PC-9 (cell line): Measurements from ENCODE around the gene GHRH. TPM values are rescaled to one million over a fixed set of nuclear protein-coding genes. Genes with fewer than 3 reads are reported as not detected.

Source experiments
- BruUV-seq: library from RNA; stranded (reverse); fragments of 400-500 nt; replicated peaks from 2 replicates; lab custom pipeline; 2021; lab: Mats Ljungman, UMichigan
- CTCF ChIA-PET: fragments of 300-600 bp; sonication (Branson Sonifier 250); formaldehyde crosslinking; loops from one replicate; lab custom pipeline; 2022; ENCODE audit warnings: antibody characterized with exemption; lab: Charles Lee
- POLR2A ChIA-PET: fragments of 300-600 bp; sonication (Branson Sonifier 250); formaldehyde crosslinking; loops from one replicate; lab custom pipeline; 2022; ENCODE audit warnings: antibody characterized with exemption; ENCODE audit not compliant: unreplicated experiment; lab: Charles Lee
- DNase-seq, 2 experiments: peaks; one replicate each; pipeline versions ENCODE4 v3.0.0 to v3.0.0-alpha.2; 2015 to 2022; ENCODE audit warnings: mixed read lengths in 1 of 2
- H2AFZ ChIP-seq: fragments of 200-600 bp; sonication (generic); 2 replicates; pipeline ENCODE4 v1.8.1; 2017; ENCODE audit warnings: antibody characterized with exemption
- H3F3A ChIP-seq: fragments of 200-600 bp; sonication (generic); 2 replicates; pipeline ENCODE4 v1.8.1; 2017; ENCODE audit warnings: antibody characterized with exemption, mild to moderate bottlenecking, low read depth; ENCODE audit not compliant: insufficient read depth
- H3K27ac ChIP-seq: fragments of 200-600 bp; sonication (generic); 2 replicates; pipeline ENCODE4 v1.6.1; 2016; ENCODE audit warnings: mixed run types
- H3K27me3 ChIP-seq: fragments of 200-600 bp; sonication (generic); 2 replicates; pipeline ENCODE4 v1.6.1; 2016; ENCODE audit warnings: low read depth, mixed run types; ENCODE audit not compliant: insufficient read depth
- H3K36me3 ChIP-seq: fragments of 200-600 bp; sonication (generic); 2 replicates; pipeline ENCODE4 v1.6.1; 2016; ENCODE audit warnings: low read depth, mixed run types
- H3K4me1 ChIP-seq: fragments of 200-600 bp; sonication (generic); replicated peaks from 2 replicates; pipeline ENCODE4 v1.6.1; 2016; ENCODE audit warnings: mixed run types; ENCODE audit not compliant: insufficient read depth
- H3K4me2 ChIP-seq: fragments of 200-600 bp; sonication (generic); 2 replicates; pipeline ENCODE4 v1.6.1; 2017; ENCODE audit warnings: mixed run types
- H3K4me3 ChIP-seq: fragments of 200-600 bp; sonication (generic); 2 replicates; pipeline ENCODE4 v1.6.1; 2016; ENCODE audit warnings: mixed run types
- H3K79me2 ChIP-seq: fragments of 200-600 bp; sonication (generic); 2 replicates; pipeline ENCODE4 v1.6.1; 2017; ENCODE audit warnings: low read depth, mixed run types
- H3K9me2 ChIP-seq: fragments of 200-600 bp; sonication (generic); 2 replicates; pipeline ENCODE4 v1.8.1; 2017; ENCODE audit warnings: mild to moderate bottlenecking; ENCODE audit not compliant: insufficient read depth
- H3K9me3 ChIP-seq: fragments of 200-600 bp; sonication (generic); 2 replicates; pipeline ENCODE4 v1.8.1; 2016; ENCODE audit warnings: low read depth; ENCODE audit not compliant: insufficient read depth
- H4K20me1 ChIP-seq: fragments of 200-600 bp; sonication (generic); 2 replicates; pipeline ENCODE4 v1.8.1; 2017; ENCODE audit not compliant: insufficient read depth
- CTCF ChIP-seq: fragments of 200-600 bp; sonication (generic); conservative IDR thresholded peaks from 2 replicates; pipeline ENCODE4 v1.6.1; 2017; ENCODE audit warnings: mixed run types, antibody characterized with exemption, mild to moderate bottlenecking, moderate library complexity
- EZH2 ChIP-seq: fragments of 200-600 bp; sonication (generic); IDR thresholded peaks from 2 replicates; pipeline ENCODE4 v1.8.0; 2017; ENCODE audit warnings: antibody characterized with exemption, low read depth
- intact Hi-C: fragments of 100-400 bp; cut with micrococcal nuclease; formaldehyde crosslinking; loops from one replicate; pipeline ENCODE4 v1.10.0; 2022; ENCODE audit not compliant: unreplicated experiment
- total RNA-seq: library from RNA; stranded (reverse); gene quantifications from 2 replicates; pipeline ENCODE4 v1.2.3, GENCODE V29; 2021

GHRH gene
- total RNA-seq, 1 experiment from 2014 or later, result not detected

GRCh38 chr20:37295595-37295994, 34.0 kb upstream of the GHRH start:
- Histone ChIP-seq H3K4me1 (peaks cover 30% of the 10 kb centered on the region), H3K79me2 (peaks cover 67% of the 10 kb centered on the region), H3K27ac (peak overlapping the region; percentile 64), H3K4me2 (peak overlapping the region; percentile 43), H3K36me3 (0 out of 2 replicates have a peak, but pooled peaks cover 5% of the 10 kb centered on the region), H2AFZ (no peak overlapping the region), H3K4me3 (peak overlapping the region; percentile 25; the same call in 1 of the 2 replicates), H3K9me2 (no peaks in the 10 kb centered on the region), H4K20me1 (peaks cover 10% of the 10 kb centered on the region), H3K27me3 (no peaks in the 10 kb centered on the region), H3F3A (peaks cover 26% of the 10 kb centered on the region; the same call in 1 of the 2 replicates), H3K9me3 (no peaks in the 10 kb centered on the region)
- intact Hi-C loops, result loop anchor here (2.0 kb wide), 1 partner anchor 51 kb away; the partner anchor contains the start of gene SRC
- TF ChIP-seq CTCF (no peak), EZH2 (no peak)
- ChIA-PET CTCF (interaction anchor here (0.6 kb wide), 2 partner anchors 10 to 699 kb away, joined by 3 to 4 read pairs; no protein-coding TSS in a partner anchor), POLR2A (no interaction called here)
- peak in 1 of 2 experiments; percentile 58 for DNase-seq
- no TSS peak for BruUV-seq

- TF ChIP-seq CTCF, result no peak
- no peak for TF ChIP-seq EZH2
- peaks cover 33% of the 10 kb centered on the region for H3K4me1 ChIP-seq
These were observed 33.4 kb upstream of the GHRH start for GRCh38 chr20:37295001-37295400.

GRCh38 chr20:37294262-37294981, 32.8 kb upstream of the GHRH start:
- Histone ChIP-seq H4K20me1 (peaks cover 10% of the 10 kb centered on the region), H3K9me3 (no peaks in the 10 kb centered on the region), H3K4me2 (peak overlapping the region; percentile 31), H3K9me2 (no peaks in the 10 kb centered on the region), H3K79me2 (peaks cover 76% of the 10 kb centered on the region), H3K4me3 (no peak overlapping the region), H3F3A (peaks cover 26% of the 10 kb centered on the region; the same call in 1 of the 2 replicates), H3K27me3 (no peaks in the 10 kb centered on the region), H2AFZ (no peak overlapping the region), H3K4me1 (peaks cover 33% of the 10 kb centered on the region), H3K27ac (peak overlapping the region; percentile 64), H3K36me3 (no peaks in the 10 kb centered on the region)
- BruUV-seq, result TSS peak; percentile 89
- no peak for DNase-seq
- intact Hi-C loops, result loop anchor here (2.0 kb wide), 1 partner anchor 52 kb away; the partner anchor contains the start of gene SRC
- ChIA-PET POLR2A (interaction anchor here (0.5 to 0.6 kb wide), 4 partner anchors 200 to 737 kb away, joined by 3 to 5 read pairs (median 4); no protein-coding TSS in a partner anchor), CTCF (interaction anchor here (0.5 kb wide), 1 partner anchor 25 kb away, joined by 3 read pairs; no protein-coding TSS in a partner anchor)
- TF ChIP-seq EZH2, result no peak
- no peak for TF ChIP-seq CTCF

More at GRCh38 chr20:37295001-37295400, 33.4 kb upstream of the GHRH start:
- peaks cover 73% of the 10 kb centered on the region for H3K79me2 ChIP-seq
- H3F3A ChIP-seq, result peaks cover 26% of the 10 kb centered on the region; the same call in 1 of the 2 replicates
- intact Hi-C loops, result loop anchor here (2.0 kb wide), 1 partner anchor 52 kb away; the partner anchor contains the start of gene SRC
- CTCF ChIA-PET, result interaction anchor here (0.5 to 0.6 kb wide), 3 partner anchors 10 to 700 kb away, joined by 3 to 4 read pairs (median 3); no protein-coding TSS in a partner anchor
- no TSS peak for BruUV-seq
- H3K9me3 ChIP-seq, result no peaks in the 10 kb centered on the region
- no peak overlapping the region for H2AFZ ChIP-seq
- H3K36me3 ChIP-seq, result no peaks in the 10 kb centered on the region
- H3K4me2 ChIP-seq, result peak overlapping the region; percentile 43
- POLR2A ChIA-PET, result interaction anchor here (0.5 to 0.6 kb wide), 4 partner anchors 200 to 736 kb away, joined by 3 to 5 read pairs (median 4); no protein-coding TSS in a partner anchor
- peak overlapping the region; percentile 25; the same call in 1 of the 2 replicates for H3K4me3 ChIP-seq
- peak overlapping the region; percentile 64 for H3K27ac ChIP-seq
- H3K27me3 ChIP-seq, result no peaks in the 10 kb centered on the region
- DNase-seq, result peak; percentile 72 to 94
- H3K9me2 ChIP-seq, result no peaks in the 10 kb centered on the region
- peaks cover 10% of the 10 kb centered on the region for H4K20me1 ChIP-seq
